H1 (cell line): Measurements from ENCODE around the gene LRRC63. TPM values are rescaled to one million over a fixed set of nuclear protein-coding genes. Genes with fewer than 3 reads are reported as not detected.

Experiments used
- CTCF ChIA-PET: fragments of 300-600 bp; sonication (Branson Sonifier 250); formaldehyde crosslinking; loops from one replicate; lab custom pipeline; 2021; ENCODE audit not compliant: partially characterized antibody; lab: Charles Lee
- POLR2A ChIA-PET: fragments of 300-600 bp; sonication (Branson Sonifier 250); formaldehyde crosslinking; loops from one replicate; lab custom pipeline; 2021; ENCODE audit warnings: inconsistent platforms; ENCODE audit not compliant: partially characterized antibody; lab: Charles Lee
- DNase-seq, 2 experiments: peaks; one replicate each; pipeline versions ENCODE4 v3.0.0 to v3.0.0-alpha.2; 2010 to 2022; ENCODE audit warnings: low spot score in 2 of 2, low read depth in 1 of 2, mixed read lengths in 1 of 2
- FAIRE-seq: peaks from 2 replicates; lab custom pipeline; 2011; peaks lifted over from hg19 to GRCh38; lab: Jason Lieb, UNC
- H2AFZ ChIP-seq: 2 replicates; pipeline ENCODE4 v1.8.1; 2012; ENCODE audit warnings: low read length, inconsistent platforms
- H2AK5ac ChIP-seq: 2 replicates; pipeline ENCODE4 v1.6.1; 2013; ENCODE audit warnings: low read depth, low read length
- H2BK120ac ChIP-seq: replicated peaks from 2 replicates; pipeline ENCODE3; 2013; ENCODE audit warnings: low read depth, low read length, inconsistent platforms
- H2BK12ac ChIP-seq: 2 replicates; pipeline ENCODE4 v1.6.1; 2013; ENCODE audit warnings: low read depth, low read length
- H2BK15ac ChIP-seq: 2 replicates; pipeline ENCODE4 v1.6.1; 2013; ENCODE audit warnings: low read length
- H2BK20ac ChIP-seq: 2 replicates; pipeline ENCODE4 v1.6.1; 2013; ENCODE audit warnings: low read length
- H2BK5ac ChIP-seq: 2 replicates; pipeline ENCODE4 v1.6.1; 2013; ENCODE audit warnings: low read depth, low read length
- H3K14ac ChIP-seq: 2 replicates; pipeline ENCODE4 v1.6.1; 2013; ENCODE audit warnings: inconsistent platforms; ENCODE audit not compliant: insufficient read length
- H3K18ac ChIP-seq: 2 replicates; pipeline ENCODE4 v1.6.1; 2013; ENCODE audit warnings: low read length; ENCODE audit errors: extremely low read depth
- H3K23ac ChIP-seq: 2 replicates; pipeline ENCODE4 v1.6.1; 2013; ENCODE audit warnings: inconsistent platforms; ENCODE audit not compliant: insufficient read length
- H3K23me2 ChIP-seq: 2 replicates; pipeline ENCODE4 v1.6.1; 2013; ENCODE audit warnings: low read depth, low read length
- H3K27ac ChIP-seq: 2 replicates; pipeline ENCODE4 v1.6.1; 2011; ENCODE audit warnings: low read depth, low read length, inconsistent platforms
- H3K27me3 ChIP-seq, 4 experiments: replicated peaks in 1 of 4; 1 replicate in 1 of 4; 2 replicates in 3 of 4; pipeline versions ENCODE4 v1.6.1 to v1.8.1; 2011 to 2013; ENCODE audit warnings: low read length in 3 of 4, mild to moderate bottlenecking in 3 of 4, inconsistent platforms in 2 of 4, mixed read lengths in 2 of 4, moderate library complexity in 1 of 4; ENCODE audit not compliant: control insufficient read depth in 3 of 4, insufficient read depth in 3 of 4; ENCODE audit errors: extremely low read depth in 1 of 4
- H3K36me3 ChIP-seq, 4 experiments: 2 replicates each; pipeline versions ENCODE4 v1.6.1 to v1.8.1; 2011 to 2013; ENCODE audit warnings: mild to moderate bottlenecking in 4 of 4, low read length in 3 of 4, moderate library complexity in 2 of 4, control low read depth in 1 of 4, inconsistent platforms in 1 of 4; ENCODE audit not compliant: insufficient read depth in 4 of 4, control insufficient read depth in 2 of 4
- H3K4ac ChIP-seq: replicated peaks from 2 replicates; pipeline ENCODE3; 2013; ENCODE audit warnings: low read length, low read depth, mixed read lengths, inconsistent platforms; ENCODE audit not compliant: insufficient read length
- H3K4me1 ChIP-seq, 4 experiments: replicated peaks in 1 of 4; 1 replicate in 1 of 4; 2 replicates in 3 of 4; pipeline versions ENCODE4 v1.6.1 to v1.8.1; 2011 to 2013; ENCODE audit warnings: low read length in 3 of 4, inconsistent platforms in 2 of 4, mixed read lengths in 1 of 4; ENCODE audit not compliant: insufficient read depth in 4 of 4, control insufficient read depth in 3 of 4
- H3K4me2 ChIP-seq, 2 experiments: 2 replicates each; pipeline versions ENCODE4 v1.6.1 to v1.8.1; 2011 to 2013; ENCODE audit warnings: low read depth in 2 of 2, low read length in 2 of 2, control low read depth in 1 of 2, inconsistent platforms in 1 of 2, mild to moderate bottlenecking in 1 of 2; ENCODE audit not compliant: insufficient read depth in 1 of 2
- H3K4me3 ChIP-seq, 4 experiments: fragments of 200-600, 300-600 bp in 1 of 4; sonication (generic), shearing (Covaris generic), sonication (Bioruptor Twin) in 1 of 4; 2 replicates each; pipeline versions ENCODE4 v1.5.1 to v1.8.1; 2011 to 2016; ENCODE audit warnings: low read length in 4 of 4, low read depth in 3 of 4, control low read depth in 2 of 4, inconsistent platforms in 2 of 4, mild to moderate bottlenecking in 2 of 4, mixed read lengths in 1 of 4, moderate library complexity in 1 of 4; ENCODE audit not compliant: insufficient read depth in 2 of 4; ENCODE audit errors: extremely low read depth in 1 of 4
- H3K56ac ChIP-seq: replicated peaks from 2 replicates; pipeline ENCODE3; 2013; ENCODE audit warnings: low read depth, mild to moderate bottlenecking, mixed read lengths, low read length, inconsistent platforms; ENCODE audit not compliant: insufficient read length
- H3K79me1 ChIP-seq: 2 replicates; pipeline ENCODE4 v1.6.1; 2013; ENCODE audit warnings: low read depth, low read length, control low read depth
- H3K79me2 ChIP-seq, 2 experiments: 2 replicates each; pipeline versions ENCODE4 v1.6.1 to v1.8.1; 2012 to 2013; ENCODE audit warnings: low read length in 2 of 2, mild to moderate bottlenecking in 2 of 2, inconsistent platforms in 1 of 2; ENCODE audit not compliant: insufficient read depth in 2 of 2, control insufficient read depth in 1 of 2
- H3K9ac ChIP-seq, 4 experiments: replicated peaks in 1 of 4; 1 replicate in 1 of 4; 2 replicates in 3 of 4; pipeline versions ENCODE4 v1.6.1 to v1.8.1; 2011 to 2013; ENCODE audit warnings: low read depth in 3 of 4, low read length in 3 of 4, control low read depth in 2 of 4, mild to moderate bottlenecking in 2 of 4, moderate library complexity in 2 of 4, inconsistent platforms in 1 of 4; ENCODE audit errors: extremely low read depth in 1 of 4
- H3K9me3 ChIP-seq, 2 experiments: 2 replicates each; pipeline versions ENCODE4 v1.6.1 to v1.8.1; 2012 to 2013; ENCODE audit warnings: mild to moderate bottlenecking in 2 of 2, moderate library complexity in 2 of 2, control low read depth in 1 of 2, inconsistent platforms in 1 of 2, low read depth in 1 of 2, low read length in 1 of 2, mixed read lengths in 1 of 2; ENCODE audit not compliant: insufficient read depth in 2 of 2
- H4K20me1 ChIP-seq, 2 experiments: replicated peaks in 1 of 2; 2 replicates each; pipeline versions ENCODE3 to v1.8.1; 2011 to 2013; ENCODE audit warnings: inconsistent platforms in 2 of 2, low read length in 2 of 2, mild to moderate bottlenecking in 1 of 2; ENCODE audit not compliant: insufficient read depth in 2 of 2, control insufficient read depth in 1 of 2
- H4K5ac ChIP-seq: 2 replicates; pipeline ENCODE4 v1.6.1; 2013; ENCODE audit warnings: low read length, low read depth, mixed read lengths, inconsistent platforms; ENCODE audit not compliant: insufficient read length
- H4K8ac ChIP-seq: 2 replicates; pipeline ENCODE4 v1.8.0; 2013; ENCODE audit warnings: mild to moderate bottlenecking, moderate library complexity, low read length, inconsistent platforms; ENCODE audit not compliant: insufficient read depth; ENCODE audit errors: extremely low read depth
- H4K91ac ChIP-seq: replicated peaks from 2 replicates; pipeline ENCODE3; 2013; ENCODE audit warnings: low read length, mixed read lengths, inconsistent platforms; ENCODE audit not compliant: insufficient read length
- BRCA1 ChIP-seq: IDR thresholded peaks from 2 replicates; pipeline ENCODE4 v1.6.1; 2012; ENCODE audit warnings: low read depth, low read length, improper control_type of control experiment
- CTBP2 ChIP-seq: IDR thresholded peaks from 2 replicates; pipeline ENCODE4 v1.7.0; 2011; ENCODE audit warnings: borderline replicate concordance, mild to moderate bottlenecking, moderate library complexity, mixed read lengths, low read length; ENCODE audit not compliant: insufficient read depth, insufficient read length
- JUND ChIP-seq: IDR thresholded peaks from 2 replicates; pipeline ENCODE4 v1.6.1; 2011; ENCODE audit warnings: mild to moderate bottlenecking, improper control_type of control experiment, low read length
- RAD21 ChIP-seq, 2 experiments: IDR thresholded peaks in 1 of 2; conservative IDR thresholded peaks in 1 of 2; 2 replicates each; pipeline ENCODE4 v1.6.1; 2011; ENCODE audit warnings: low read depth in 2 of 2, low read length in 2 of 2, improper control_type of control experiment in 1 of 2, inconsistent platforms in 1 of 2, mild to moderate bottlenecking in 1 of 2, moderate library complexity in 1 of 2
- RBBP5 ChIP-seq: IDR thresholded peaks from 2 replicates; pipeline ENCODE4 v1.7.1; 2012; ENCODE audit warnings: low read depth, mild to moderate bottlenecking, inconsistent platforms, low read length, moderate library complexity, borderline replicate concordance
- SAP30 ChIP-seq: fragments of 300-600 bp; sonication (generic); IDR thresholded peaks from 2 replicates; pipeline ENCODE4 v1.7.1; 2012; ENCODE audit warnings: low read length, moderate library complexity, mild to moderate bottlenecking, inconsistent platforms; ENCODE audit not compliant: insufficient read depth, insufficient replicate concordance
- TEAD4 ChIP-seq: IDR thresholded peaks from 2 replicates; pipeline ENCODE4 v1.6.1; 2012; ENCODE audit warnings: low read depth, low read length, inconsistent platforms, mixed read lengths
- WGBS, 2 experiments: shearing (Covaris generic) in 1 of 2; methylation state at CpG; one replicate each; pipeline versions ENCODE4 v1.1.6 to v1.1.7; 2013 to 2015; ENCODE audit warnings: low lambda C conversion rate in 2 of 2, mixed read lengths in 2 of 2, inconsistent platforms in 1 of 2, low coverage in 1 of 2, missing lambda C conversion rate in 1 of 2; ENCODE audit not compliant: insufficient replicate concordance in 2 of 2, insufficient coverage in 1 of 2, insufficient read length in 1 of 2; ENCODE audit errors: extremely low coverage in 1 of 2, missing lambda C conversion rate in 1 of 2; 5-methylcytosine and 5-hydroxymethylcytosine counted together
- polyA plus RNA-seq, 7 experiments: library from polyadenylated mRNA; depleted of rRNA in 3 of 7; stranded (reverse) in 5 of 7; unstranded in 2 of 7; fragments of >200 nt in 5 of 7; fragments of 200-250 nt in 2 of 7; gene quantifications; 1 replicate in 5 of 7; 2 replicates in 1 of 7; 4 replicates in 1 of 7; pipeline versions ENCODE4 v1.2.1 to v1.2.3, GENCODE V29; 2011 to 2013; ENCODE audit warnings: missing spikeins in 2 of 7, mixed read lengths in 2 of 7
- total RNA-seq: library from RNA; stranded (reverse); fragmentation: NEBNext Ultra II Directional; extraction: Animal tissue kit (Norgen Biotek cat#: 25700); gene quantifications from 2 replicates; pipeline ENCODE4 v1.2.1, GENCODE V29; 2021
- TF ChIP-seq, protein P1 (sequence below): IDR thresholded peaks from 2 replicates; pipeline ENCODE4 v1.6.1; 2011; ENCODE audit warnings: low read length, improper control_type of control experiment
- TF ChIP-seq, protein P2 (sequence below): IDR thresholded peaks from 2 replicates; pipeline ENCODE4 v1.6.1; 2012; ENCODE audit warnings: low read length, inconsistent platforms

Gene LRRC63
- total and polyA plus RNA-seq, 2 of the 8 experiments (the other 6 are each of a cell fraction or from before 2014, with no cell fraction given) = not detected

DNA sequence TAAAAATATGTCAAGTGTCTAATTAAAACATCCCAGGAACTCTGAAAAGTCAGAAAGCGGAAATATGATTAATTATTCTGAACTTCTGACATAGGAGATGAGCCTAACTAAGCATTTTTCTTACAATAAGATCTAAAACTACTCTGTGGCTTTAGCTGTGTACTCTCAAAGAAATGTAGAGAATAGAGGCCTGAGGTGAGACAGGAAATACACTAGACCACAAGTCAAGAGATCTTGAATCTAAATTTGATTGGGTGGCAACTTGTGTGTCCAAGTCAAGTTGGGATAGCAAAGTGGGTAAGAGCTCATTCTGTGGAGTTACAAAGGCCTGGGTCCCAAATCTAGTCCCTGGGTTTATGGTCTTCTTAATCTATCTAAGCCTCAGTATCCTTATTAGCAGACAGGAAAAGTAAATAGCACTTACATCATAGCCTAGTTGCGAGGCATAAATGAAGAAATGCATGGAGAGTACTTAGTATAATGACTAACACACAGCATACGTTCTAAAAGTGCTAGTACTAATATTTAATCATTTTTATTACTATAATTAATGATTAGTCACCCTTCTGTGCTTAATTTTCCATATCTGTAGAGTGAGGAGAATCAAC, 9.4 kb upstream of the LRRC63 start:
- no peak overlapping the region for H3K18ac ChIP-seq
- H2BK120ac ChIP-seq = no peak overlapping the region
- H3K79me1 ChIP-seq = no peaks in the 10 kb centered on the region
- H3K9me3 ChIP-seq = no peaks in the 10 kb centered on the region
- no peaks in the 10 kb centered on the region for H3K36me3 ChIP-seq
- no peaks in the 10 kb centered on the region for H3K4me1 ChIP-seq
- ChIA-PET CTCF (no interaction called here), POLR2A (no interaction called here)
- no peak overlapping the region for H4K5ac ChIP-seq
- DNase-seq (no peak), FAIRE-seq (no peak)
- TF ChIP-seq TEAD4 = no peak
- TF ChIP-seq JUND = no peak
- TF ChIP-seq BRCA1 = no peak
- no peak for TF ChIP-seq SAP30
- TF ChIP-seq CTBP2 = no peak
- TF ChIP-seq, protein P1, sequence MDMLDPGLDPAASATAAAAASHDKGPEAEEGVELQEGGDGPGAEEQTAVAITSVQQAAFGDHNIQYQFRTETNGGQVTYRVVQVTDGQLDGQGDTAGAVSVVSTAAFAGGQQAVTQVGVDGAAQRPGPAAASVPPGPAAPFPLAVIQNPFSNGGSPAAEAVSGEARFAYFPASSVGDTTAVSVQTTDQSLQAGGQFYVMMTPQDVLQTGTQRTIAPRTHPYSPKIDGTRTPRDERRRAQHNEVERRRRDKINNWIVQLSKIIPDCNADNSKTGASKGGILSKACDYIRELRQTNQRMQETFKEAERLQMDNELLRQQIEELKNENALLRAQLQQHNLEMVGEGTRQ = no peak
- TF ChIP-seq RAD21 (IDR thresholded peaks at IDR 0.05 in 1 of 2, conservative IDR thresholded peaks at IDR 0.05 in 1 of 2; ENCODE audit: low read depth in 2 of 2, low read length in 2 of 2) = no peak
- TF ChIP-seq RBBP5 = no peak
- TF ChIP-seq, protein P2, sequence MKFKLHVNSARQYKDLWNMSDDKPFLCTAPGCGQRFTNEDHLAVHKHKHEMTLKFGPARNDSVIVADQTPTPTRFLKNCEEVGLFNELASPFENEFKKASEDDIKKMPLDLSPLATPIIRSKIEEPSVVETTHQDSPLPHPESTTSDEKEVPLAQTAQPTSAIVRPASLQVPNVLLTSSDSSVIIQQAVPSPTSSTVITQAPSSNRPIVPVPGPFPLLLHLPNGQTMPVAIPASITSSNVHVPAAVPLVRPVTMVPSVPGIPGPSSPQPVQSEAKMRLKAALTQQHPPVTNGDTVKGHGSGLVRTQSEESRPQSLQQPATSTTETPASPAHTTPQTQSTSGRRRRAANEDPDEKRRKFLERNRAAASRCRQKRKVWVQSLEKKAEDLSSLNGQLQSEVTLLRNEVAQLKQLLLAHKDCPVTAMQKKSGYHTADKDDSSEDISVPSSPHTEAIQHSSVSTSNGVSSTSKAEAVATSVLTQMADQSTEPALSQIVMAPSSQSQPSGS = no peak
- H4K91ac ChIP-seq = no peak overlapping the region
- no peaks in the 10 kb centered on the region for H3K79me2 ChIP-seq
- H3K4ac ChIP-seq = no peak overlapping the region
- H3K27ac ChIP-seq = no peak overlapping the region
- H3K23me2 ChIP-seq = no peaks in the 10 kb centered on the region; the same call in 1 of the 2 replicates
- H3K4me2 ChIP-seq = no peak overlapping the region
- H4K20me1 ChIP-seq = no peaks in the 10 kb centered on the region
- H2AFZ ChIP-seq = no peak overlapping the region
- no peak overlapping the region for H3K23ac ChIP-seq
- H3K9ac ChIP-seq = no peak overlapping the region
- no peak overlapping the region for H3K14ac ChIP-seq
- 93% methylated on average over 3 of the region's 3 CpGs; no CpG with 5 or more reads in 1 of the 2 experiments for WGBS, 2 experiments
- no peak overlapping the region for H2BK15ac ChIP-seq
- H2BK12ac ChIP-seq = no peak overlapping the region
- H2BK20ac ChIP-seq = no peak overlapping the region
- H3K4me3 ChIP-seq = no peak overlapping the region
- H4K8ac ChIP-seq = no peak overlapping the region
- H3K27me3 ChIP-seq = no peaks in the 10 kb centered on the region
- no peak overlapping the region for H2AK5ac ChIP-seq
- no peak overlapping the region for H3K56ac ChIP-seq
- no peak overlapping the region for H2BK5ac ChIP-seq
